ENCODE data around the gene HERC3. TPM values are rescaled to one million over a fixed set of nuclear protein-coding genes. Genes with fewer than 3 reads are reported as not detected.

Gene HERC3
- total RNA-seq, 1 donor, result 15.6 TPM

DNA sequence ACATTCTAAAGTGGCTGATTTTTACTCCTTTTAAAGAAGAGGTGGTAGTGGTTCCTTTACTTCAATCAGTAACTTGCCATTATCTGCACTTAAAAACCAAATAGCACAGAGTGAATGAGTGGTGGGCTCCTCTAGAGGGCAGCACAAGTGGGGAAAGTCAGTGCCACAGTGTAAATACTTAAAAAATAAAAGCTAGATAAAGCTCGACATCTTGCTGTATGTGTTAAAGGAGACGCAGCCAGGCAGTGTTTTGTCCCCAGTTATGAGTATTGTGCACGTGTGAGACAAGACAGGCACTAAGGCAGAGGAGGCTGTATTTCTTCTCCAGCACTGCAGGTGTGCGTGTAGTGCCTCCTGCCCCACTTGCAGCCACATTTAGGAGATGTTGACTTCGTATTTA lies 80.7 kb downstream of the HERC3 start:
- Histone ChIP-seq H3K79me2 (ENCODE audit: insufficient read depth, low read length) (no peaks in the 10 kb centered on the region), H3K4me1 (ENCODE audit: insufficient read depth, low read length) (peaks cover 13% of the 10 kb centered on the region), H3K36me3 (ENCODE audit: insufficient read depth, low read length) (no peaks in the 10 kb centered on the region), H3K4me2 (ENCODE audit: insufficient read depth, low read length) (no peak overlapping the region), H3K4me3 (ENCODE audit: insufficient read depth, low read length) (no peak overlapping the region), H2AFZ (ENCODE audit: low read length) (no peak overlapping the region), H3K27ac (ENCODE audit: low read depth, low read length) (no peak overlapping the region), H3K9me3 (ENCODE audit: low read depth, low read length) (no peaks in the 10 kb centered on the region), H3K27me3 (ENCODE audit: insufficient read depth, low read length) (no peaks in the 10 kb centered on the region), H4K20me1 (ENCODE audit: insufficient read depth, low read length) (no peaks in the 10 kb centered on the region)
- TF ChIP-seq, protein P1, sequence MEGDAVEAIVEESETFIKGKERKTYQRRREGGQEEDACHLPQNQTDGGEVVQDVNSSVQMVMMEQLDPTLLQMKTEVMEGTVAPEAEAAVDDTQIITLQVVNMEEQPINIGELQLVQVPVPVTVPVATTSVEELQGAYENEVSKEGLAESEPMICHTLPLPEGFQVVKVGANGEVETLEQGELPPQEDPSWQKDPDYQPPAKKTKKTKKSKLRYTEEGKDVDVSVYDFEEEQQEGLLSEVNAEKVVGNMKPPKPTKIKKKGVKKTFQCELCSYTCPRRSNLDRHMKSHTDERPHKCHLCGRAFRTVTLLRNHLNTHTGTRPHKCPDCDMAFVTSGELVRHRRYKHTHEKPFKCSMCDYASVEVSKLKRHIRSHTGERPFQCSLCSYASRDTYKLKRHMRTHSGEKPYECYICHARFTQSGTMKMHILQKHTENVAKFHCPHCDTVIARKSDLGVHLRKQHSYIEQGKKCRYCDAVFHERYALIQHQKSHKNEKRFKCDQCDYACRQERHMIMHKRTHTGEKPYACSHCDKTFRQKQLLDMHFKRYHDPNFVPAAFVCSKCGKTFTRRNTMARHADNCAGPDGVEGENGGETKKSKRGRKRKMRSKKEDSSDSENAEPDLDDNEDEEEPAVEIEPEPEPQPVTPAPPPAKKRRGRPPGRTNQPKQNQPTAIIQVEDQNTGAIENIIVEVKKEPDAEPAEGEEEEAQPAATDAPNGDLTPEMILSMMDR (IDR thresholded peaks at IDR 0.05; ENCODE audit: extremely low read depth, low read depth, low read length), result peak; percentile 79
- no peak for DNase-seq (ENCODE audit: insufficient read length, low spot score, missing footprints)

DNA sequence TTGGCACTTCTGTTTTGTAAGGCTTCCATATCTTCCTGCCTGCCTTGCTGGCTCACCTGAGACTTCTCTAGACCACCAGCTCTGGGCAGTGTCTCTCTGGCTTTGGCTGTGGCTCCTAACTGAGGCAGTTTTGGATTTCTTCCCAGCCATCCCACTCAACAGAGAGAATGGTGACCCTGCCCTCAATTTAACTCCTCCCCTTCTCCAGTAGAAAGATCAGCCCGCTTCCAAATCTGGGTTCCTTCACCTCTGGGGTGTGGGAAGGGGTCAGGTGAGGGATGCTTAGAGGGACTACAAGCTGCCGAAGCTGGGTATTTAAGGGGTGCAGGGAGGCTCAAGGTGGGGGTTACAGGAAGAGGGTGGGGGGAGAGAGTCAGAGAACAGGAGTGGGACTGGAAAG lies 81.6 kb downstream of the HERC3 start:
- no peak for DNase-seq (ENCODE audit: insufficient read length, low spot score, missing footprints)
- no peak overlapping the region for H3K4me2 ChIP-seq (ENCODE audit: insufficient read depth, low read length)
- H2AFZ ChIP-seq (ENCODE audit: low read length), result no peak overlapping the region
- H3K79me2 ChIP-seq (ENCODE audit: insufficient read depth, low read length), result no peaks in the 10 kb centered on the region
- H3K4me3 ChIP-seq (ENCODE audit: insufficient read depth, low read length), result no peak overlapping the region
- no peaks in the 10 kb centered on the region for H3K27me3 ChIP-seq (ENCODE audit: insufficient read depth, low read length)
- no peaks in the 10 kb centered on the region for H3K36me3 ChIP-seq (ENCODE audit: insufficient read depth, low read length)
- TF ChIP-seq, protein P1 (IDR thresholded peaks at IDR 0.05; ENCODE audit: extremely low read depth, low read depth, low read length), result no peak
- peak overlapping the region; percentile 10 for H3K27ac ChIP-seq (ENCODE audit: low read depth, low read length)
- no peaks in the 10 kb centered on the region for H3K9me3 ChIP-seq (ENCODE audit: low read depth, low read length)
- H3K4me1 ChIP-seq (ENCODE audit: insufficient read depth, low read length), result peaks cover 13% of the 10 kb centered on the region
- H4K20me1 ChIP-seq (ENCODE audit: insufficient read depth, low read length), result no peaks in the 10 kb centered on the region

DNA sequence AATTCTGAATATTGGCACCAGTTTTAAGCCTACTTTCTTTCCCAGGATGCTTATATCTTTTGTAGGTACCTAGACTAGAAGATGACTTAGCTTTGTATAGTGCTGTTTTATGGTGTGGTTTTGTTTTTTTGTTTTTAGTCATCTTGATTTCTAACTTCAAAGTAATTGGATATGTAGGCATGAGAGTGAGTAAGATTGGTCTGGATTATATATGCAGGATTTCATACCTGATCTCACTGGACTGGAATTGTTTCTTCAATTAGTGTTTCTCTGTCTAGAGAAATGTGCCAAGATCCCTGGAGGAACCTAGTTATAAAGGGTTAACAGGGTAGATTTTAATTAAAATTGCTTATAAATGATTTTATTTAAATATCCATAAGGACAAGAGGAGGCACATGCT lies 82.3 kb downstream of the HERC3 start:
- H3K9me3 ChIP-seq (ENCODE audit: low read depth, low read length), result no peaks in the 10 kb centered on the region
- DNase-seq (ENCODE audit: insufficient read length, low spot score, missing footprints), result no peak
- TF ChIP-seq, protein P1 (IDR thresholded peaks at IDR 0.05; ENCODE audit: extremely low read depth, low read depth, low read length), result no peak
- no peak overlapping the region for H3K4me3 ChIP-seq (ENCODE audit: insufficient read depth, low read length)
- no peaks in the 10 kb centered on the region for H3K27me3 ChIP-seq (ENCODE audit: insufficient read depth, low read length)
- H2AFZ ChIP-seq (ENCODE audit: low read length), result no peak overlapping the region
- H3K79me2 ChIP-seq (ENCODE audit: insufficient read depth, low read length), result no peaks in the 10 kb centered on the region
- no peaks in the 10 kb centered on the region for H4K20me1 ChIP-seq (ENCODE audit: insufficient read depth, low read length)
- H3K27ac ChIP-seq (ENCODE audit: low read depth, low read length), result peak overlapping the region; percentile 10
- H3K4me1 ChIP-seq (ENCODE audit: insufficient read depth, low read length), result peaks cover 13% of the 10 kb centered on the region
- no peak overlapping the region for H3K4me2 ChIP-seq (ENCODE audit: insufficient read depth, low read length)
- no peaks in the 10 kb centered on the region for H3K36me3 ChIP-seq (ENCODE audit: insufficient read depth, low read length)

DNA sequence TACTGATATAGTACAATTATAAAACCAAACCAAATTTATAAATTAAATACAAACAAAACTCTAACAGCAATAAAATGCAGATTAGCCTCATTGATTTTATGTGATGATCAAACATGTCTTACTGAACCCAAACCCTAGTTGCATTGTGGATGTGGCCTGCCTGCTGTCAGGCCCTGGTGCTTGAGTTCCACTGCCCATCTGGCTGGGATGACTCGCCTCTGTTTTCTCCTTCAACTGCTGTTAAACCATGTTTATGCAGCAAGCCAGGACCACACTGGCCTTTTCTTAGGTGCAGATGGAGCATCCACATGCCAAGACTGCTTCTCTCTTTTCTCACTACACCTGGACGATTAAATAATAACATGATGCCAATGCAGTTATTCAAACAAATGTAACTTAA lies 82.7 kb downstream of the HERC3 start:
- no peak overlapping the region for H2AFZ ChIP-seq (ENCODE audit: low read length)
- peak; percentile 36 for DNase-seq (ENCODE audit: insufficient read length, low spot score, missing footprints)
- TF ChIP-seq, protein P1 (IDR thresholded peaks at IDR 0.05; ENCODE audit: extremely low read depth, low read depth, low read length), result no peak

More for the DNA sequence above, 82.7 kb downstream of the HERC3 start:
- Histone ChIP-seq H3K36me3 (ENCODE audit: insufficient read depth, low read length) (peaks cover 2% of the 10 kb centered on the region), H3K4me3 (ENCODE audit: insufficient read depth, low read length) (no peak overlapping the region), H3K27me3 (ENCODE audit: insufficient read depth, low read length) (no peaks in the 10 kb centered on the region), H3K9me3 (ENCODE audit: low read depth, low read length) (no peaks in the 10 kb centered on the region), H3K27ac (ENCODE audit: low read depth, low read length) (no peak overlapping the region), H4K20me1 (ENCODE audit: insufficient read depth, low read length) (no peaks in the 10 kb centered on the region), H3K4me2 (ENCODE audit: insufficient read depth, low read length) (no peak overlapping the region), H3K4me1 (ENCODE audit: insufficient read depth, low read length) (peaks cover 13% of the 10 kb centered on the region), H3K79me2 (ENCODE audit: insufficient read depth, low read length) (no peaks in the 10 kb centered on the region)

All from osteoblast (primary cell).